A549 (cell line): Measurements from ENCODE around the gene FAM219A. TPM values are rescaled to one million over a fixed set of nuclear protein-coding genes. Genes with fewer than 3 reads are reported as not detected.

ENCODE experiments used
- ATAC-seq, 2 experiments: fragments of 200-7000 bp in 1 of 2; fragments of >200 bp in 1 of 2; cut with Nextera tagmentation in 1 of 2; cut with Tn5 transposase in 1 of 2; 3 replicates each; pipeline versions ENCODE4 v1.8.0 to v1.9.1; 2018 to 2020; ENCODE audit warnings: mild to moderate bottlenecking in 1 of 2, moderate library complexity in 1 of 2
- CTCF ChIA-PET: fragments of 300-600 bp; sonication (Branson Sonifier 250); formaldehyde crosslinking; extraction: SDS; loops from one replicate; lab custom pipeline; 2021; ENCODE audit warnings: antibody characterized with exemption, inconsistent platforms; lab: Yijun Ruan, JAX
- POLR2A ChIA-PET: fragments of 350-600 bp; formaldehyde crosslinking; extraction: SDS; loops from one replicate; lab custom pipeline; 2021; ENCODE audit warnings: antibody characterized with exemption, inconsistent platforms; lab: Yijun Ruan, JAX
- DNase-seq, 2 experiments: peaks; one replicate each; pipeline versions ENCODE4 v3.0.0 to v3.0.0-alpha.2; 2011 to 2016; ENCODE audit warnings: low read depth in 1 of 2, low spot score in 1 of 2
- FAIRE-seq: peaks from 2 replicates; lab custom pipeline; 2011; peaks lifted over from hg19 to GRCh38; lab: Jason Lieb, UNC
- H3K27ac ChIP-seq, 2 experiments: fragments of >200 bp; sonication (Bioruptor Twin); formaldehyde crosslinking; 3 replicates each; pipeline ENCODE4 v1.5.1; 2016 to 2017
- H3K4me1 ChIP-seq: fragments of >200 bp; sonication (Bioruptor Twin); formaldehyde crosslinking; 3 replicates; pipeline ENCODE4 v1.6.1; 2016
- H3K4me2 ChIP-seq: fragments of >200 bp; sonication (Bioruptor Twin); formaldehyde crosslinking; 3 replicates; pipeline ENCODE4 v1.6.1; 2016
- H3K4me3 ChIP-seq: fragments of >200 bp; sonication (Bioruptor Twin); formaldehyde crosslinking; 3 replicates; pipeline ENCODE4 v1.5.1; 2016
- H3K9me3 ChIP-seq: fragments of >200 bp; sonication (Bioruptor Twin); formaldehyde crosslinking; 3 replicates; pipeline ENCODE4 v1.6.1; 2016
- CBX8 ChIP-seq: fragments of 200-600 bp; sonication (generic); IDR thresholded peaks from 2 replicates; pipeline ENCODE4 v1.6.1; 2016
- E2F6 ChIP-seq: IDR thresholded peaks from 2 replicates; pipeline ENCODE4 v1.6.1; 2012; ENCODE audit warnings: low read depth, borderline replicate concordance
- HOXA7 ChIP-seq: fragments of 250-450 bp; sonication (Bioruptor Pico); IDR thresholded peaks from 2 replicates; pipeline ENCODE4 v1.5.0; 2020; ENCODE audit warnings: mild to moderate bottlenecking, moderate library complexity
- HOXB13 ChIP-seq: fragments of 250-450 bp; sonication (Bioruptor Pico); IDR thresholded peaks from 2 replicates; pipeline ENCODE4 v1.5.0; 2020; ENCODE audit warnings: low read depth, mild to moderate bottlenecking, moderate library complexity
- KDM1A ChIP-seq: fragments of 200-600 bp; sonication (generic); IDR thresholded peaks from 2 replicates; pipeline ENCODE4 v1.6.1; 2016; ENCODE audit warnings: low read depth, mild to moderate bottlenecking
- MAFK ChIP-seq: fragments of 450-650 bp; IDR thresholded peaks from 2 replicates; pipeline ENCODE4 v1.6.1; 2014; ENCODE audit not compliant: partially characterized antibody
- MAZ ChIP-seq: fragments of 150-350 bp; IDR thresholded peaks from 2 replicates; pipeline ENCODE4 v1.6.1; 2014; ENCODE audit warnings: antibody characterized with exemption, low read depth, low read length, borderline replicate concordance
- NFE2L2 ChIP-seq: fragments of 150-350 bp; conservative IDR thresholded peaks from 2 replicates; pipeline ENCODE4 v1.6.1; 2014; ENCODE audit warnings: low read length
- POLR2A ChIP-seq: IDR thresholded peaks from 2 replicates; pipeline ENCODE4 v1.6.1; 2012; ENCODE audit warnings: mild to moderate bottlenecking, low read length
- POLR2AphosphoS2 ChIP-seq: conservative IDR thresholded peaks from 2 replicates; pipeline ENCODE4 v1.6.1; 2012; ENCODE audit warnings: low read length, improper control_type of control experiment, inconsistent platforms
- RAD21 ChIP-seq, 2 experiments: fragments of >200 bp in 1 of 2; sonication (Bioruptor Twin) in 1 of 2; formaldehyde crosslinking in 1 of 2; IDR thresholded peaks in 1 of 2; conservative IDR thresholded peaks in 1 of 2; 2 replicates in 1 of 2; 3 replicates in 1 of 2; pipeline ENCODE4 v1.6.1; 2012 to 2018; ENCODE audit warnings: inconsistent platforms in 1 of 2
- RARB ChIP-seq: fragments of 250-450 bp; sonication (Bioruptor Pico); IDR thresholded peaks from 2 replicates; pipeline ENCODE4 v1.8.0; 2021; ENCODE audit warnings: mild to moderate bottlenecking, moderate library complexity
- RCOR1 ChIP-seq: fragments of 150-350 bp; IDR thresholded peaks from 2 replicates; pipeline ENCODE4 v1.6.1; 2014; ENCODE audit warnings: antibody characterized with exemption, low read length, low read depth
- SMC3 ChIP-seq: fragments of >200 bp; sonication (Bioruptor Twin); formaldehyde crosslinking; IDR thresholded peaks from 3 replicates; pipeline ENCODE4 v1.6.1; 2018; ENCODE audit warnings: inconsistent platforms
- ZSCAN20 ChIP-seq: fragments of 250-450 bp; sonication (Bioruptor Pico); IDR thresholded peaks from 2 replicates; pipeline ENCODE4 v1.8.0; 2022; ENCODE audit warnings: mild to moderate bottlenecking, moderate library complexity
- WGBS: methylation state at CpG from one replicate; pipeline ENCODE4 v1.1.6; 2017; ENCODE audit errors: missing lambda C conversion rate; 5-methylcytosine and 5-hydroxymethylcytosine counted together
- polyA plus RNA-seq, 4 experiments: library from polyadenylated mRNA; depleted of rRNA in 3 of 4; stranded (reverse); fragments of >200 nt; fragmentation: RNase III in 1 of 4; extraction: RNeasy Plus Mini Kit Qiagen cat#74134 plus additional on column Dnase treatment in 1 of 4; gene quantifications; 2 replicates in 3 of 4; 3 replicates in 1 of 4; pipeline ENCODE4 v1.2.3, GENCODE V29; 2011 to 2017
- TF ChIP-seq, protein P1 (sequence below): fragments of >200 bp; sonication (Bioruptor Twin); formaldehyde crosslinking; IDR thresholded peaks from 3 replicates; pipeline ENCODE4 v1.5.1; 2016
- TF ChIP-seq, protein P2 (sequence below): fragments of >200 bp; sonication (Bioruptor Twin); formaldehyde crosslinking; IDR thresholded peaks from 3 replicates; pipeline ENCODE4 v1.6.1; 2016

The FAM219A gene
- polyA plus RNA-seq, 2 of the 4 experiments (the other 2 are of a cell fraction): 8.1 to 15.3 TPM

DNA sequence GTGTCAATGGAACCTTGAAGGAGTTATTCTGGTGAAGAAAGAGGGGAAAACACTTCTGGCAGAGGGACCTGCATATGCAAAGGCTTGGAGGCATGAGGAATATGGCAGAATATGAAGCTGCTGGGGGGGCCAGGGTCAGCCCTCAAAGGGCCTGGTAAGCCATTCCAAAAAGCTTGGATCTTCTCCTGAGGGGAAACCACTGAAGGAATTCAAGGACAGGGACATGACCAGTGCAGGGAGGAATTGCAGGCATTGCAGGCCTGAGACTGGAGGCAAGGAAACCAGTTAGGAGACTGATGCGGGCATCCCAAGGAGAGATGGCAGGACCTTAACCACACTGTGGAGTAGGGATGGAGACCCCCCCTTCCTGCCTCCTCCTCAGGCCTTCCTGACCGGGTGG lies 43.0 kb upstream of the FAM219A start:
- WGBS: 57% methylated on average over 2 of the region's 2 CpGs

DNA sequence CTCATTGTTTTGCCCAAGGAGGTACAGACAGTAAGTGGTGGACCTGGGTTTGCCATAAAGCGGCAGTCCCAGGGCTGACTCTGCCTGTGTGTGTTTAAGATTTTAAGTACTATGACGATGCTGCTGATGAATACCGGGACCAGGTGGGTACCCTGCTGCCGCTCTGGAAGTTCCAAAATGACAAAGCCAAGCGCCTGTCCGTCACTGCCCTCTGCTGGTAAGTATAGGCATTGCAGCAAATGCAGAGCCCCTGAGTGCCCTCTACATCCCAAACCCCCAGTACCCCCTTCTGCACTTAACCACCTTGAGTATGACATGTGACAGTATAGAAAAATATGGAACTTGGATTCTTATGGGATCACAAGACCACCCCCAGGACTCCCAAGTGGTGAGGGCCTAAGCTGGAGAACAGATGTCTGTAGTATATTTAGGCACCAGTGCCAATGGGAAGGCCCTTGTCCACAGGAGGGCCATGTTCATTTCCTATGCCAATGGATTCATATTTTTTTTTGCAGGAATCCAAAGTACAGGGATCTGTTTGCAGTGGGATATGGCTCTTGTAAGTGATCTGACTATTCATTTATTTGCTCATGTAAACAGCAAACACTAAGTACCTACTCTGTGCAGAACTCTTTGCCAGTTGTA lies 42.4 kb upstream of the FAM219A start:
- DNase-seq: peak; percentile 43 to 73
- peak; percentile 83 to 85 for TF ChIP-seq RAD21 (conservative IDR thresholded peaks at IDR 0.05 in 1 of 2, IDR thresholded peaks at IDR 0.05 in 1 of 2)
- peak; percentile 91 for TF ChIP-seq SMC3
- TF ChIP-seq POLR2AphosphoS2: no peak
- TF ChIP-seq, protein P1, sequence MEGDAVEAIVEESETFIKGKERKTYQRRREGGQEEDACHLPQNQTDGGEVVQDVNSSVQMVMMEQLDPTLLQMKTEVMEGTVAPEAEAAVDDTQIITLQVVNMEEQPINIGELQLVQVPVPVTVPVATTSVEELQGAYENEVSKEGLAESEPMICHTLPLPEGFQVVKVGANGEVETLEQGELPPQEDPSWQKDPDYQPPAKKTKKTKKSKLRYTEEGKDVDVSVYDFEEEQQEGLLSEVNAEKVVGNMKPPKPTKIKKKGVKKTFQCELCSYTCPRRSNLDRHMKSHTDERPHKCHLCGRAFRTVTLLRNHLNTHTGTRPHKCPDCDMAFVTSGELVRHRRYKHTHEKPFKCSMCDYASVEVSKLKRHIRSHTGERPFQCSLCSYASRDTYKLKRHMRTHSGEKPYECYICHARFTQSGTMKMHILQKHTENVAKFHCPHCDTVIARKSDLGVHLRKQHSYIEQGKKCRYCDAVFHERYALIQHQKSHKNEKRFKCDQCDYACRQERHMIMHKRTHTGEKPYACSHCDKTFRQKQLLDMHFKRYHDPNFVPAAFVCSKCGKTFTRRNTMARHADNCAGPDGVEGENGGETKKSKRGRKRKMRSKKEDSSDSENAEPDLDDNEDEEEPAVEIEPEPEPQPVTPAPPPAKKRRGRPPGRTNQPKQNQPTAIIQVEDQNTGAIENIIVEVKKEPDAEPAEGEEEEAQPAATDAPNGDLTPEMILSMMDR: peak; percentile 93
- TF ChIP-seq, all 56 proteins: peak for 3
- Histone ChIP-seq H3K4me1 (peaks cover 6% of the 10 kb centered on the region; the same call in 1 of the 3 replicates), H3K4me3 (no peak overlapping the region), H3K4me2 (no peak overlapping the region), H3K9me3 (no peaks in the 10 kb centered on the region), H3K27ac (no peak overlapping the region)
- ATAC-seq (peak; percentile 62 to 84), FAIRE-seq (peak; percentile 54)
- WGBS: 2% methylated on average over 6 of the region's 6 CpGs
- CTCF ChIA-PET: interaction anchor here (0.6 to 7.1 kb wide), 47 partner anchors 12 to 352 kb away, joined by 3 to 114 read pairs (median 5); no protein-coding TSS in a partner anchor
- POLR2A ChIA-PET: no interaction called here

More for the DNA sequence above, 43.0 kb upstream of the FAM219A start:
- peaks cover 6% of the 10 kb centered on the region; the same call in 1 of the 3 replicates for H3K4me1 ChIP-seq
- no peak overlapping the region for H3K4me2 ChIP-seq
- DNase-seq: no peak
- H3K4me3 ChIP-seq: no peak overlapping the region
- no peak overlapping the region for H3K27ac ChIP-seq
- no peaks in the 10 kb centered on the region for H3K9me3 ChIP-seq
- POLR2A ChIA-PET: no interaction called here
- no peak for FAIRE-seq
- ATAC-seq: no peak
- TF ChIP-seq RARB (no peak), RCOR1 (no peak), ZSCAN20 (no peak), MAFK (no peak), RAD21 (conservative IDR thresholded peaks at IDR 0.05 in 1 of 2, IDR thresholded peaks at IDR 0.05 in 1 of 2) (no peak), POLR2AphosphoS2 (no peak), POLR2A (no peak), CBX8 (no peak)
- TF ChIP-seq, protein P2, sequence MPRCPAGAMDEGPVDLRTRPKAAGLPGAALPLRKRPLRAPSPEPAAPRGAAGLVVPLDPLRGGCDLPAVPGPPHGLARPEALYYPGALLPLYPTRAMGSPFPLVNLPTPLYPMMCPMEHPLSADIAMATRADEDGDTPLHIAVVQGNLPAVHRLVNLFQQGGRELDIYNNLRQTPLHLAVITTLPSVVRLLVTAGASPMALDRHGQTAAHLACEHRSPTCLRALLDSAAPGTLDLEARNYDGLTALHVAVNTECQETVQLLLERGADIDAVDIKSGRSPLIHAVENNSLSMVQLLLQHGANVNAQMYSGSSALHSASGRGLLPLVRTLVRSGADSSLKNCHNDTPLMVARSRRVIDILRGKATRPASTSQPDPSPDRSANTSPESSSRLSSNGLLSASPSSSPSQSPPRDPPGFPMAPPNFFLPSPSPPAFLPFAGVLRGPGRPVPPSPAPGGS: no peak
- CTCF ChIA-PET: interaction anchor here (0.9 to 7.1 kb wide), 33 partner anchors 12 to 167 kb away, joined by 3 to 114 read pairs (median 10); no protein-coding TSS in a partner anchor

- Histone ChIP-seq H3K27ac (no peak overlapping the region), H3K4me3 (no peak overlapping the region), H3K4me2 (no peak overlapping the region), H3K9me3 (no peaks in the 10 kb centered on the region), H3K4me1 (peaks cover 6% of the 10 kb centered on the region; the same call in 1 of the 3 replicates)
- ChIA-PET CTCF (interaction anchor here (1.0 to 9.1 kb wide), 13 partner anchors 9 to 167 kb away, joined by 3 to 114 read pairs (median 16); no protein-coding TSS in a partner anchor), POLR2A (no interaction called here)
- no peak for TF ChIP-seq RARB
- no peak for TF ChIP-seq NFE2L2
- no peak for TF ChIP-seq MAZ
- TF ChIP-seq HOXB13 (CRISPR knock-in tag): no peak
- no peak for TF ChIP-seq HOXA7 (CRISPR knock-in tag)
- no peak for TF ChIP-seq KDM1A
- no peak for TF ChIP-seq E2F6
- no peak for DNase-seq
- no peak for FAIRE-seq
- WGBS: 49% methylated on average over 2 of the region's 2 CpGs
- no peak for ATAC-seq
Observed at GRCh38 chr9:34499076-34499475, 40.7 kb upstream of the FAM219A start.
